Astrocyte (in vitro differentiated cells and primary cell): ENCODE results near the gene ZIC4. TPM values are rescaled to one million over a fixed set of nuclear protein-coding genes. Genes with fewer than 3 reads are reported as not detected.

ENCODE experiments used
- DNase-seq: peaks from one replicate; pipeline ENCODE4 v3.0.0-alpha.2; 2010; ENCODE audit warnings: low read depth
- FAIRE-seq: peaks from 2 replicates; lab custom pipeline; 2011; peaks lifted over from hg19 to GRCh38; lab: Jason Lieb, UNC
- H2AFZ ChIP-seq: 2 replicates; pipeline ENCODE4 v1.6.0; 2012; ENCODE audit warnings: low read depth, low read length, inconsistent platforms
- H3K27ac ChIP-seq: 2 replicates; pipeline ENCODE4 v1.5.1; 2011; ENCODE audit warnings: low read depth, low read length, inconsistent platforms
- H3K27me3 ChIP-seq: 2 replicates; pipeline ENCODE4 v1.6.0; 2011; ENCODE audit warnings: low read length, inconsistent platforms; ENCODE audit not compliant: insufficient read depth
- H3K36me3 ChIP-seq: 2 replicates; pipeline ENCODE4 v1.5.1; 2011; ENCODE audit warnings: low read length, inconsistent platforms; ENCODE audit not compliant: insufficient read depth
- H3K4me1 ChIP-seq: 2 replicates; pipeline ENCODE4 v1.5.1; 2011; ENCODE audit warnings: low read length, inconsistent platforms; ENCODE audit not compliant: insufficient read depth
- H3K4me2 ChIP-seq: 2 replicates; pipeline ENCODE4 v1.6.0; 2012; ENCODE audit warnings: low read length, inconsistent platforms
- H3K4me3 ChIP-seq: 2 replicates; pipeline ENCODE4 v1.5.1; 2011; ENCODE audit warnings: low read depth, mild to moderate bottlenecking, low read length, inconsistent platforms; ENCODE audit not compliant: insufficient read depth
- H3K79me2 ChIP-seq: 2 replicates; pipeline ENCODE4 v1.6.0; 2012; ENCODE audit warnings: mild to moderate bottlenecking, low read length, inconsistent platforms; ENCODE audit not compliant: insufficient read depth
- H3K9ac ChIP-seq: 2 replicates; pipeline ENCODE4 v1.6.0; 2012; ENCODE audit warnings: mild to moderate bottlenecking, low read length, inconsistent platforms
- H3K9me3 ChIP-seq: 2 replicates; pipeline ENCODE4 v1.5.1; 2012; ENCODE audit warnings: low read depth, mild to moderate bottlenecking, low read length, inconsistent platforms; ENCODE audit not compliant: insufficient read depth
- H4K20me1 ChIP-seq: 2 replicates; pipeline ENCODE4 v1.6.0; 2012; ENCODE audit warnings: low read length, inconsistent platforms; ENCODE audit not compliant: insufficient read depth
- H3K27ac Mint-ChIP-seq: one replicate; pipeline ENCODE4 v1.8.0; 2021; ENCODE audit warnings: mild to moderate bottlenecking, mixed read lengths; ENCODE audit not compliant: unreplicated experiment
- H3K27me3 Mint-ChIP-seq: one replicate; pipeline ENCODE4 v1.8.0; 2021; ENCODE audit warnings: low read depth, mixed read lengths; ENCODE audit not compliant: unreplicated experiment
- H3K36me3 Mint-ChIP-seq: one replicate; pipeline ENCODE4 v1.8.0; 2021; ENCODE audit warnings: low read depth, mixed read lengths; ENCODE audit not compliant: unreplicated experiment
- H3K4me1 Mint-ChIP-seq: one replicate; pipeline ENCODE4 v1.8.0; 2021; ENCODE audit warnings: low read depth, mixed read lengths; ENCODE audit not compliant: unreplicated experiment
- H3K4me3 Mint-ChIP-seq: one replicate; pipeline ENCODE4 v1.8.0; 2021; ENCODE audit warnings: mild to moderate bottlenecking, moderate library complexity, mixed read lengths; ENCODE audit not compliant: unreplicated experiment
- H3K9me3 Mint-ChIP-seq: one replicate; pipeline ENCODE4 v1.8.0; 2021; ENCODE audit warnings: mild to moderate bottlenecking, mixed read lengths; ENCODE audit not compliant: unreplicated experiment
- EZH2 ChIP-seq: IDR thresholded peaks from 2 replicates; pipeline ENCODE4 v1.6.1; 2012; ENCODE audit warnings: mild to moderate bottlenecking, low read length, inconsistent platforms; ENCODE audit not compliant: insufficient read depth
- total RNA-seq: library from RNA; stranded (reverse); gene quantifications from 2 replicates; pipeline ENCODE4 v1.2.1, GENCODE V29; 2021
- TF ChIP-seq, protein P1 (sequence below): IDR thresholded peaks from 2 replicates; pipeline ENCODE4 v1.5.1; 2011; ENCODE audit warnings: low read depth, mild to moderate bottlenecking, inconsistent platforms, low read length, moderate library complexity; ENCODE audit not compliant: insufficient read depth

The ZIC4 gene
- total RNA-seq, 1 donor from 2014 or later, result not detected

GRCh38 chr3:147372525-147373027 is 33.8 kb downstream of the ZIC4 start:
- H3K4me1 ChIP-seq, result no peaks in the 10 kb centered on the region
- H4K20me1 ChIP-seq, result no peaks in the 10 kb centered on the region
- no peak overlapping the region for H3K9ac ChIP-seq
- peaks cover 4% of the 10 kb centered on the region for H3K9me3 ChIP-seq
- no peak overlapping the region for H2AFZ ChIP-seq
- no peaks in the 10 kb centered on the region for H3K79me2 ChIP-seq
- Mint-ChIP-seq H3K36me3 (no peaks in the 10 kb centered on the region), H3K4me3 (no peak overlapping the region), H3K27me3 (peaks cover 92% of the 10 kb centered on the region), H3K4me1 (no peaks in the 10 kb centered on the region), H3K9me3 (peaks cover 17% of the 10 kb centered on the region), H3K27ac (no peak overlapping the region)
- no peak overlapping the region for H3K4me2 ChIP-seq
- H3K27me3 ChIP-seq, result peaks cover 73% of the 10 kb centered on the region
- TF ChIP-seq, protein P1, sequence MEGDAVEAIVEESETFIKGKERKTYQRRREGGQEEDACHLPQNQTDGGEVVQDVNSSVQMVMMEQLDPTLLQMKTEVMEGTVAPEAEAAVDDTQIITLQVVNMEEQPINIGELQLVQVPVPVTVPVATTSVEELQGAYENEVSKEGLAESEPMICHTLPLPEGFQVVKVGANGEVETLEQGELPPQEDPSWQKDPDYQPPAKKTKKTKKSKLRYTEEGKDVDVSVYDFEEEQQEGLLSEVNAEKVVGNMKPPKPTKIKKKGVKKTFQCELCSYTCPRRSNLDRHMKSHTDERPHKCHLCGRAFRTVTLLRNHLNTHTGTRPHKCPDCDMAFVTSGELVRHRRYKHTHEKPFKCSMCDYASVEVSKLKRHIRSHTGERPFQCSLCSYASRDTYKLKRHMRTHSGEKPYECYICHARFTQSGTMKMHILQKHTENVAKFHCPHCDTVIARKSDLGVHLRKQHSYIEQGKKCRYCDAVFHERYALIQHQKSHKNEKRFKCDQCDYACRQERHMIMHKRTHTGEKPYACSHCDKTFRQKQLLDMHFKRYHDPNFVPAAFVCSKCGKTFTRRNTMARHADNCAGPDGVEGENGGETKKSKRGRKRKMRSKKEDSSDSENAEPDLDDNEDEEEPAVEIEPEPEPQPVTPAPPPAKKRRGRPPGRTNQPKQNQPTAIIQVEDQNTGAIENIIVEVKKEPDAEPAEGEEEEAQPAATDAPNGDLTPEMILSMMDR, result no peak
- peak; percentile 33 for TF ChIP-seq EZH2
- no peak overlapping the region for H3K4me3 ChIP-seq
- DNase-seq (no peak), FAIRE-seq (no peak)
- no peaks in the 10 kb centered on the region for H3K36me3 ChIP-seq
- no peak overlapping the region for H3K27ac ChIP-seq

DNA sequence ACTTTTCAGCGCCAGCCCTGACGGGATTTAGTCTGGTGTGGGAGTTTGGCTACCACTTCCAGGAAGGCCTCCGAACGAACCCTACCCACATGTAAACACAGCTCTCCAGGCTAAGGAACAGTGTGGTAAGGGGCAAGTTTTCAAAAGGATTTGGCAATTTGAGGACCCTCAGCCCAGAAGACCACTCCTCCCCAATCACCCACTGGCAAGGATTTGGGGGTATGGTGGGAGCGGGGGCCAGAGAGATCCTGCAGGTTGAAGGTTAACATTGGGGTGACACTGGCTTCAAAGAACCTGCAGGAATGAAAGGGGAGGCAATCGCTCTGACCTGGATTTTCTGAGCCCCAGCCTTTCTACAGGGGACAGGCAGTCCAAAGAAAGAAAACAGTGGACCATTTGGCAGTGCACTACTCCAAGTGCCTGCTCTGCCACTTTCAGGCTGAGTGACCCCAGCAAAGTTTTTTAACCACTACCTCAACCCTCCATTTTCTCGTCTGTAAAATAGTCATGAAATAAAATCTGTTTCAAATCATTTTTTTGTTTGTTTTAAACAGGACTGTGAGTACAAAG is 34.5 kb downstream of the ZIC4 start:
- Mint-ChIP-seq H3K27ac (no peak overlapping the region), H3K9me3 (peaks cover 14% of the 10 kb centered on the region), H3K27me3 (peaks cover 90% of the 10 kb centered on the region), H3K36me3 (no peaks in the 10 kb centered on the region), H3K4me1 (no peaks in the 10 kb centered on the region), H3K4me3 (no peak overlapping the region)
- Histone ChIP-seq H3K4me2 (no peak overlapping the region), H3K79me2 (no peaks in the 10 kb centered on the region), H4K20me1 (no peaks in the 10 kb centered on the region), H2AFZ (no peak overlapping the region), H3K9me3 (no peaks in the 10 kb centered on the region), H3K4me1 (no peaks in the 10 kb centered on the region), H3K9ac (no peak overlapping the region), H3K36me3 (no peaks in the 10 kb centered on the region), H3K27me3 (peaks cover 74% of the 10 kb centered on the region), H3K27ac (no peak overlapping the region), H3K4me3 (no peak overlapping the region)
- FAIRE-seq (no peak), DNase-seq (no peak)
- TF ChIP-seq EZH2, result no peak
- TF ChIP-seq, protein P1, result no peak

DNA sequence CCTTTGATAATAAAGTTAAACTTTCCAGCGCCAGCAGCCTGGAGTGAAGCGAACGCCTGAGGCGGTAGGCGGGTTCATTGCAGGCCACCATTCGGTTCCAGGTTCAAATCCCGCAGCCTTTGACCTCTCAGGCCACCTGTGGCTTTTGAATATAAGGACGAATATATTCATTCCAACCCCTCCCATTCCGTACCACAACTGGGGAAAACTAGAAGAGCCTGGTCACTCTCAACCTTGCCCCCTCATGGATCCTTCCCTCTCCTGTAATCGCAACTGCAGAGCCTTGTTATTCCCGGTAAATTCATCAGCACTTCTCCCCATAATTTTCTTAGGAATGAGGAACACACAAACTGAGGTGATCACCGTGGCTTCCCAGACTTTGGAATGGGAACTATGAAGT is 35.2 kb downstream of the ZIC4 start:
- Histone ChIP-seq H3K4me2 (peak overlapping the region; percentile 81), H3K79me2 (no peaks in the 10 kb centered on the region), H3K4me3 (peak overlapping the region; percentile 61), H3K27me3 (peaks cover 70% of the 10 kb centered on the region), H3K4me1 (no peaks in the 10 kb centered on the region), H3K9me3 (no peaks in the 10 kb centered on the region), H4K20me1 (no peaks in the 10 kb centered on the region), H3K27ac (no peak overlapping the region), H3K9ac (no peak overlapping the region), H3K36me3 (no peaks in the 10 kb centered on the region), H2AFZ (no peak overlapping the region)
- Mint-ChIP-seq H3K27ac (no peak overlapping the region), H3K27me3 (peaks cover 90% of the 10 kb centered on the region), H3K9me3 (peaks cover 14% of the 10 kb centered on the region), H3K36me3 (no peaks in the 10 kb centered on the region), H3K4me1 (no peaks in the 10 kb centered on the region), H3K4me3 (no peak overlapping the region)
- FAIRE-seq (no peak), DNase-seq (no peak)
- TF ChIP-seq EZH2, result peak; percentile 30
- TF ChIP-seq, protein P1, result no peak
